Smooth muscle cell of the brain vasculature (primary cell): Measurements from ENCODE around the gene STX18.
"Not testable (repeated sequence)": the region's sequence is repeated elsewhere in the genome, so short reads cannot be mapped to it uniquely, and the experiment has no call there.

Source experiments
- DNase-seq: peaks from one replicate; pipeline ENCODE4 v3.0.0-alpha.2; 2012; ENCODE audit warnings: low read depth, low spot score

STX18 gene

GRCh38 chr4:4510641-4511040, 31.2 kb downstream of the STX18 start:
- DNase-seq = not testable (repeated sequence)

- no peak for DNase-seq
Measured at GRCh38 chr4:4509521-4509920, 32.3 kb downstream of the STX18 start.

GRCh38 chr4:4507923-4508322, 33.9 kb downstream of the STX18 start:
- DNase-seq = no peak

- DNase-seq = no peak
Measured at GRCh38 chr4:4507403-4507802, 34.4 kb downstream of the STX18 start.

- DNase-seq = no peak
Measured at GRCh38 chr4:4506961-4507360, 34.9 kb downstream of the STX18 start.

GRCh38 chr4:4505211-4505610, 36.6 kb downstream of the STX18 start:
- not testable (repeated sequence) for DNase-seq

- DNase-seq = no peak
Measured at GRCh38 chr4:4504783-4505182, 37.1 kb downstream of the STX18 start.

GRCh38 chr4:4502694-4503311, 39.0 kb downstream of the STX18 start:
- no peak for DNase-seq

DNA sequence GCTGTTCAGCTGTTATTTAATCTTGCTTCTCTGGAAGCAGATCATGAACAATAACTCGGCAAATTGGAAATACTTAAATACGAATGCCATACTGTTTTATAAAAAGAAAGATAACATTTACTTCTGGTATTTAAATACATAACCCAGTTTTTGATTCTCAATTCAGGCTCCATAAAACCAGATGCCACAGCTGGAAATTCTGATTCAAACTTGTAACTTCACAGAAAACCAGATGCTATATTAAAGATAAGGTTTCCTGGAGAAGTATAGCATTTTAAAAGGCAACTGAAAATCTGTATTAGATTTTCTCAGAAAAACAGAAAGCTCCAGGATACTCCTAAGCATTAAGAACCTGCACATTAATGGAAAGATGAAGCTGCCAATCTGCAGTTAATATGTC, 40.2 kb downstream of the STX18 start:
- DNase-seq = no peak

- no peak for DNase-seq
Measured at GRCh38 chr4:4499438-4500123, 42.3 kb downstream of the STX18 start.

DNA sequence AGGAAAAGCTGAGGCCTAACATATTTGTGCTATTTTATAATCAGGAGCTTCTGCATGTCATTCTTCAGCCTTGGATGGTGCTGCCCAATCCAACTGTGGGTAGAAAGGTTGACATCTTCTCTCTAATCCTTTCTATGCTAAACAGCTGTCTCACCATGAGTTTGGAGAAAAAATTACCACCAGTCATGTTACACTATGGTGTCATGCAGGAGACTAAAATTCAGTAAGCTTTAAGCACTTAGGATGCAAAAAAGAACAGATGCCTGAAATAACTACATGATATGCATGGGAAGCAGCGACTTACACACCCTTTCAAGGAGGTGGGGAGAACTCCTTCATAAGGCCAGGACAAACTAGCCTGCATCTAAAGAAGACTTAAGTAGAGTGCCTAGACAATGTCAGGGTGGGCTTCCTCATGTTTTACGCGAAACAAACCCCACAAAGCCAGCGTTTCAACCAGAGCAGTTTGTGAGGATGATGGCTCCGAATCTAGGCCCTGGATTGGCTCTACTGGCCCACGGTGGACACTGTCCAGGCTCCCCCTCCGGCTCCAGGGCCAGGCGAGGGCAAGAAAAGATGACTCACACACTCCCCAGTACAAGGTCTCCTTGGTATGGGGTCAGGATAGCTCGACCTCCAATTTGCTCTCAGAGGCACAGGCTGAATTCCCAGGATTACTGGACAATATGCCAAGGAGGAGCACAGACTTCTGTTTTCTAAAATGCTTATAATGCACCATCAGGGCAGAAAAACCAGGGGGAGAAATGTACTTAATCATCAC, 45.1 kb downstream of the STX18 start:
- no peak for DNase-seq

DNA sequence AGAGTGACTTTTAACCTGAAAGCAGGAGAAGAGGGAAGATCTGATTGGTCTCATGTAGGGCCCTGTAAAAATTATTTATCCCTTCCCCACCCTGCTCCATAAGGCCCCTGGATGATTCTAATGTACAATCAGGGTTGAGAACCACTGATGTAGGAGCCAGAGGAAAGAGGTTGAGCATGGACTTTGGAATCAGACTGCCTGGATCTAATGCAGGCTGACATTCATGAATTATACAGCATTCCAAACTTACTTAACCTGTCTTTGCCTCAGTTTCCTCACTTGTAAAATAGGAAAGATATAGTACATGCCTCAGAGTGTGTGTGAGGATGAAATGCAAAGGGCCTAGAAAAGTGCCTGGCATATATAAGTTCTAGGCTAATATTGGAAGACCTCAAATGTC, 47.0 kb downstream of the STX18 start:
- no peak for DNase-seq

GRCh38 chr4:4492161-4492847, 49.5 kb downstream of the STX18 start:
- no peak for DNase-seq

- DNase-seq = no peak
Measured at GRCh38 chr4:4491396-4491893, 50.4 kb downstream of the STX18 start.

DNA sequence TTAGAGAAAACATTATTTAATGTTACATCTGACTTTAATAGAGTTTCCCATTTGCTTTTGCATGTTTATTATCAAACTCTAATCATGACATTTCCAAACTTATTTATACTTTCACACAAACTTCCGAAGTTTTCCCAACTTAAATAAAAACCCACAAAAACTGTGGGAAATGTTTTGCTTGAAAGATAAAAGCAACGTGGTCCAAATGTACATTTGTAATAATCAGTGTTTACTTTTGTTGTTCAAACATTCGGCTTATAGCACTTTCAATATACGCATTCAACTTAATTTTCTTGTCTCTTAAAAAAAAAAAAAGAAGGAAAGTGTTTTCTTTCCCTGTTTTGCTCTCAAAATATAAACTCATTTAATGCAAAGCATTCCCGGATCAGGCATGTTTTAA, 51.0 kb downstream of the STX18 start:
- no peak for DNase-seq

GRCh38 chr4:4490041-4490440, 51.8 kb downstream of the STX18 start:
- DNase-seq = no peak

DNA sequence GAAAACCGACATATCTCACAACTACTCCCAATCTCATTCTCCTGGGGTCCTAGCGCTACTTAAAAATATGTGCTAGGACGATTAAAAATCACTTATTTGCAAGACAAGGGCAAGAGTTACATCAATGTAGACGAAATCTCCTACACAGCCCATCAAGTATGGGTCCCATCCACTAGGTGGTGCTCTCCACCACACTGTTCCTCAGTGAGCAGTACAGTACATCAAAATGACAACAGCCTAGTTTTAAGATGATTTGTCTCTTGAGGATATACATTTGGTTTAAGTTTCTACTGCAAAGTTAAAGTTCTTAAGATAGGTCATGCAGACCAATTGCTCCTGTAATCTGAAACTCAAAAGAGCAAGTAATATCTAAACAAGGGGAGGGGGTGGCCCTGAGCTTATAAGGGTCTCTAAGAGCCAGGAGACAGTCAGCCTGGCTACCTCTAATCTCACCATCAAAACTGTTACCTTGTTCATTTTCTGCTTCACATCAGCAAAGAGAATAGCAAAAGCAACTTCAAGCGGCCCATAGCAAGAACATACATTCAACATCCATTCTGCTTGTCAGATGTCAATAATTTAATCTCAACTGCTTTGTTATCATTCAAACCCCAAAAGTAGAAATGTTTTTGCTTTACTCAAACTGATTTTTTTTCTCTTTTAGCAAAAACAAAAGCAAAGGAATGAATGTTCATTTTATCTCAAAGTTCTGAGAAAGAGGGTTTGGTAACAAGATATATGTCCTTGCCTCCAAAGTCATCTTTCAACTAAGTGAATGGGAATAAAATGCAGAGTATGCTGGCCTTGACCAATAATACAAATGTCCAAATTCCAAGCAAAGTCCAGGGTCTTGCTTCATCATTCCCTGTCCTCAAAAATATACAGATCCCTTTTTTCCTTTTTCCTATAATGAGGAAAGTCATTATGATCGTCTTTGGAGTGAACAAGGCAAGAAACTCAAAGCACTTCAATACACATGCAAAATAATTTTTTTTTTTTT, 53.1 kb downstream of the STX18 start:
- DNase-seq = peak; percentile 76

GRCh38 chr4:4486969-4487368, 54.9 kb downstream of the STX18 start:
- no peak for DNase-seq

GRCh38 chr4:4485806-4486205, 56.0 kb downstream of the STX18 start:
- DNase-seq = no peak

DNA sequence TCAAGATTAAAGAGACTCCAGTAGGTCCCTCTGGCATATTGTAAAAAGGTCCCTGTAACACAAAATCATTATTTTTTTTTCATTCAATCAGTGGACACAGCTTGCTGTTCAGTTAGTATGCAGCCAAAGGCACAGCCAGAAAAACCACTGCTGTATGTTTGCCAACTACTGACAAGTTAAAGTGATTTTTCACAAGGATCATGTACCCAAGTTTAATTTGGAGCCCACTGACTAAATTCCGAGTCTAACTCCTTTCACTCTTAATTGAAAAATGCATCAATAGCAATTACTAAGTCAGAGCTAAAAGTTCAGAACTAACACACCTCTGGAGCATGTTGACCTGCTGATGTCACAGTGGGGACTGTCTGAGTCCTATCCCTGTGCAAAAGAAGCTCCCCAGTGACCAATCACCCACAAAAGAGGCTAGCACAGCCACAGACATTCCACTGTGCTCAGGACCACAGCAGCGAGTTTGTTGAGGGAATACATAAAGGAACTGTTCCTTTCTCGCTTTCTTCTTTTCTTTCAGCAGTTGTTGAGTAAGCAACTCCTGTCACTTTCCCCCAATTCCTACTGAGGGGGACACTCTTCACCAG, 60.4 kb downstream of the STX18 start:
- no peak for DNase-seq
